Mucosa of descending colon (tissue), 3 donors: ENCODE measurements around the gene MT1A. TPM values are rescaled to one million over a fixed set of nuclear protein-coding genes. Genes with fewer than 3 reads are reported as not detected.

Source experiments
- ATAC-seq: fragments of 200-7000 bp; cut with Tn5 transposase; one replicate; pipeline ENCODE4 v1.9.1; 2020; ENCODE audit warnings: mild to moderate bottlenecking, moderate library complexity
- DNase-seq, 3 donors: peaks; one replicate each; pipeline ENCODE4 v3.0.0-alpha.2; 2020
- H3K36me3 ChIP-seq: fragments of 200-600 bp; one replicate; pipeline ENCODE4 v1.8.0; 2021; ENCODE audit warnings: low read depth, mild to moderate bottlenecking
- H3K4me1 ChIP-seq: fragments of 200-600 bp; one replicate; pipeline ENCODE4 v1.8.0; 2021; ENCODE audit warnings: low read depth, mild to moderate bottlenecking
- H3K4me3 ChIP-seq: fragments of 200-600 bp; one replicate; pipeline ENCODE4 v1.8.0; 2021; ENCODE audit warnings: mild to moderate bottlenecking
- H3K9me3 ChIP-seq: fragments of 200-600 bp; one replicate; pipeline ENCODE4 v1.8.0; 2021; ENCODE audit warnings: mild to moderate bottlenecking
- intact Hi-C, 2 donors: fragments of 100-400 bp; cut with DNase I in 1 of 2; cut with micrococcal nuclease in 1 of 2; formaldehyde crosslinking; loops; one replicate each; pipeline versions ENCODE4 v1.11.0 to v1.11.1; 2022; cut with DNase I, micrococcal nuclease
- total RNA-seq, 3 donors: library from RNA; stranded (reverse); fragmentation: NEBNext Ultra II Directional in 2 of 3; extraction: Animal tissue kit (Norgen Biotek cat#: 25700) in 2 of 3; gene quantifications; one replicate each; pipeline versions ENCODE4 v1.2.1 to v1.2.4, GENCODE V29; 2021 to 2023
- TF ChIP-seq, protein P1 (sequence below): fragments of 200-600 bp; IDR thresholded peaks from one replicate; pipeline ENCODE4 v1.8.0; 2022; ENCODE audit warnings: antibody characterized with exemption, mild to moderate bottlenecking
- donor health status: DM: no; HTN: no; CAD: no; lungs with moderate emphysema.
- donor health status: DM: no; HTN: no; CAD: no.
- donor health status: DM: no; HTN: yes; CAD: no.

MT1A gene
- total RNA-seq, 3 donors from 2014 or later = 4.5 to 9.7 (median 8.9) TPM

DNA sequence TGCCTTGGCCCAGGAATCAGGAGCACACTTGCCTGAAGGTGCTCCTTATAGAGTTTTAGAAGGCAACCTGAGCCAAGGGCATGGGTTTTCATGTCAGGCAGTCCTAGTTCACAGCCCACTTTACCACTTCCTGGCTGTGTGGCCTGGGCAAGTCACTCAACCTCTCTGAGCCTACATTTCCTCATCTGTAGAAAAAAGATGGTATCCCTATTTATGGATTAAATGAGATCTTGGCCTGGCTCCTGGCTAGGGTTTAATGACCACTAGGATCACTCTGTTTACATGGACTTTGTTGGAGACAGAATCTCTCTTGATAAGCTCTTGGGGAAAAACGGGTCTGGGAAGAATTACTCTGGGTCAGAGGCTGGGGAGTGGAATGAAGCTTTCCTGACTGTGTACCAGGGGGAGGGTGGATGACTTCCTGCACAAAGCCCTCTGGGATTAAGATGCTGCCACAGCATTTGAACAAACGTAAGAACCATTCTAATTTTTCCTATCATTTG, 27.8 kb upstream of the MT1A start:
- no peak overlapping the region for H3K4me3 ChIP-seq
- intact Hi-C loops = no loop called here
- ATAC-seq = no peak
- no peaks in the 10 kb centered on the region for H3K36me3 ChIP-seq
- TF ChIP-seq, protein P1, sequence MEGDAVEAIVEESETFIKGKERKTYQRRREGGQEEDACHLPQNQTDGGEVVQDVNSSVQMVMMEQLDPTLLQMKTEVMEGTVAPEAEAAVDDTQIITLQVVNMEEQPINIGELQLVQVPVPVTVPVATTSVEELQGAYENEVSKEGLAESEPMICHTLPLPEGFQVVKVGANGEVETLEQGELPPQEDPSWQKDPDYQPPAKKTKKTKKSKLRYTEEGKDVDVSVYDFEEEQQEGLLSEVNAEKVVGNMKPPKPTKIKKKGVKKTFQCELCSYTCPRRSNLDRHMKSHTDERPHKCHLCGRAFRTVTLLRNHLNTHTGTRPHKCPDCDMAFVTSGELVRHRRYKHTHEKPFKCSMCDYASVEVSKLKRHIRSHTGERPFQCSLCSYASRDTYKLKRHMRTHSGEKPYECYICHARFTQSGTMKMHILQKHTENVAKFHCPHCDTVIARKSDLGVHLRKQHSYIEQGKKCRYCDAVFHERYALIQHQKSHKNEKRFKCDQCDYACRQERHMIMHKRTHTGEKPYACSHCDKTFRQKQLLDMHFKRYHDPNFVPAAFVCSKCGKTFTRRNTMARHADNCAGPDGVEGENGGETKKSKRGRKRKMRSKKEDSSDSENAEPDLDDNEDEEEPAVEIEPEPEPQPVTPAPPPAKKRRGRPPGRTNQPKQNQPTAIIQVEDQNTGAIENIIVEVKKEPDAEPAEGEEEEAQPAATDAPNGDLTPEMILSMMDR = no peak
- H3K9me3 ChIP-seq = no peaks in the 10 kb centered on the region
- peak in 1 of 3 donors; percentile 32 for DNase-seq
- peaks cover 20% of the 10 kb centered on the region for H3K4me1 ChIP-seq

DNA sequence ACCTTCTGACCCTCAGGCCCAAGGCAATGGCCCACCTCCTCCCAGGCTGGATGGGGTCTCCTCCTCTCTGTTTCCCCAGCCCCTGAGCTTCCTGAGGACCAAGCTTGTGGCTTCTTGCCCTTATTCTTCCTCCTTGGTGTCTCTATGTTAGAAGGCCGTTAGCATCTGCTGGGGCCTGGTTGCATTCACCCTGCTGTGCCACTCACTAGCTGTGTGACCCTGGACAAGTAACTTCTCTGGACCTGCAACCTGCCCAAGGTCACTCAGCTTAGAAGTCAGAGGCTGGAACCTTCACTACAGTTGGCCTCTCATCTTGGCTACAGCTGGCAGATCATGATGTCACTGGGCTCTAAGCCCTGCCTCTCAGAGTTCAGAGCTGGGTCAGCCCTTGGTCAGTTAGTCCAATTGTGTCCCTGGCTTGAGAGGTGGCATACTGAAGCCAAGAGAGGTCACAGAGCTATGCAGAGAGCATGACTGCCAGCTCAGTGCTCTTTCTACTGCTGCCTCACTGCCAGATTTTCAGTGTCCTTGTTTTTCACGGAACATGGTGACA, 27.1 kb upstream of the MT1A start:
- ATAC-seq = no peak

DNA sequence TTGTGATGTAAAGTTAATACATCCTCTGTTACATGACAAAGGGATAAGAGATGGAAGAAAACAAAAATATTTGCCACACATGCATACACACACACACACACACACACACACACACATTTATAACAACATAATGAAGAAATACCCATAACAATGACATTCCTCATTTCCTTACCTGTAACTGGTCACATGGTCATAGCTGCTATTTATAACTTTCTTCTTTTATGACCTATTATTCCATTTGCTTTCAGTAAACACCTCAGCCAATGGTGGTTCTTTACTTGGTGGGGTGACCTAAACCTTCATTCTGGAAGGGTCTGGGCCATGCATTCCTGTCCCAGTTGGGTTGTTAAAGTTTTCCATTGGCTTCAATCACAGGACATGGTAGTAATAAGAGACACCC, 24.8 kb upstream of the MT1A start:
- Histone ChIP-seq H3K9me3 (no peaks in the 10 kb centered on the region), H3K36me3 (no peaks in the 10 kb centered on the region), H3K4me3 (no peak overlapping the region), H3K4me1 (peaks cover 27% of the 10 kb centered on the region)
- TF ChIP-seq, protein P1 = no peak
- ATAC-seq (no peak), DNase-seq (no peak)
- intact Hi-C loops = no loop called here

More for the DNA sequence above, 27.1 kb upstream of the MT1A start:
- no peaks in the 10 kb centered on the region for H3K36me3 ChIP-seq
- intact Hi-C loops = no loop called here
- TF ChIP-seq, protein P1 = no peak
- no peak overlapping the region for H3K4me3 ChIP-seq
- DNase-seq = peak in 1 of 3 donors; percentile 23
- peaks cover 20% of the 10 kb centered on the region for H3K4me1 ChIP-seq
- no peaks in the 10 kb centered on the region for H3K9me3 ChIP-seq

DNA sequence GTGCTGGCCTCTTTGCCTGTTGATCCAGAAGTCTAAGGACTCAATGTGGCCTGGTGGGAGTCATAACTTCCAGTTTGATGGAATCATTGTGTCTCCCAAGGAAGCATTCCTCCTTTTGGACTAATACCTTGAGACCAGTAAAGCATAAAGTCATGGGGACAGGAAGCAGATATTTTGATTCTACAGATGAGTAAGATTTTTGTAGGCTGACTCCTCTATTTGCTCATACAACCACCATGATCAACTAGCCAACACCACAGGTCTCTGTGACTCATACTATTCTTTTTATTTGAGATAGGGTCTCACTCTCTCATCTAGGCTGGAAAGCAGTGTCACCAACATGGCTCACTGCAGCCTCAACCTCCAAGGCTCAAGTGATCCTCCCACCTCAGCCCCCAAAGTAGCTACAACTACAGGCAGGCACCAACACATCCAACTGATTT, 23.9 kb upstream of the MT1A start:
- DNase-seq (no peak), ATAC-seq (no peak)
- H3K4me1 ChIP-seq = peaks cover 18% of the 10 kb centered on the region
- intact Hi-C loops = no loop called here
- H3K9me3 ChIP-seq = no peaks in the 10 kb centered on the region
- H3K4me3 ChIP-seq = no peak overlapping the region
- TF ChIP-seq, protein P1 = no peak
- H3K36me3 ChIP-seq = no peaks in the 10 kb centered on the region

DNA sequence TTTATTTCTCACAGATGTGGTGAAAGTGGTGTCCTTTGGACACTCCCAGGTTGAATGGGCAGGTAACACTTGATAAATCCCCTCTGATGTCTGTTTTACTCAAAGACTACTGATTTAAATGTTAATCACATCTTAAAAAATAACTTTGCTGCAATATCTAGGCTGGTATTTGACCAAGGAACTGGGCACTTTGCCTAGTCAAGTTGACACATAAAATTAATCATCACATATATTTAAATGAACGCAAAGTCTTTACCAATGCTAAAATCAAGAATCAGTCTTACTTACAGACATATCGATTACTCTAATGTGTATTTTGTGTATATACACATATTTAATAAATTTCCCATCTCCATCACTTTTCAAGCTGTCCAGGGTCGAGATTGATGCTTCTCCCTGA, 23.1 kb upstream of the MT1A start:
- DNase-seq (no peak), ATAC-seq (no peak)
- Histone ChIP-seq H3K4me1 (peaks cover 12% of the 10 kb centered on the region), H3K36me3 (no peaks in the 10 kb centered on the region), H3K4me3 (no peak overlapping the region), H3K9me3 (no peaks in the 10 kb centered on the region)
- intact Hi-C loops = no loop called here
- TF ChIP-seq, protein P1 = no peak
